ENCODE measurements around the gene ENOPH1.
"Not testable (repeated sequence)": the region's sequence is repeated elsewhere in the genome, so short reads cannot be mapped to it uniquely, and the experiment has no call there.

ENOPH1 gene

GRCh38 chr4:82430193-82430963 lies at the start of gene ENOPH1, which contains the start of gene HNRNPDL:
ENOPH1 (plus strand) TSS chr4:82430590; CDS start chr4:82430830, 240 bp downstream.
HNRNPDL (minus strand) TSS chr4:82430462; CDS start chr4:82429690, 772 bp downstream.
- DNase-seq: peak; percentile 92 to 99 (median 94)

- DNase-seq: no peak
Observed at GRCh38 chr4:82380831-82381230, 49.6 kb upstream of the ENOPH1 start.

DNA sequence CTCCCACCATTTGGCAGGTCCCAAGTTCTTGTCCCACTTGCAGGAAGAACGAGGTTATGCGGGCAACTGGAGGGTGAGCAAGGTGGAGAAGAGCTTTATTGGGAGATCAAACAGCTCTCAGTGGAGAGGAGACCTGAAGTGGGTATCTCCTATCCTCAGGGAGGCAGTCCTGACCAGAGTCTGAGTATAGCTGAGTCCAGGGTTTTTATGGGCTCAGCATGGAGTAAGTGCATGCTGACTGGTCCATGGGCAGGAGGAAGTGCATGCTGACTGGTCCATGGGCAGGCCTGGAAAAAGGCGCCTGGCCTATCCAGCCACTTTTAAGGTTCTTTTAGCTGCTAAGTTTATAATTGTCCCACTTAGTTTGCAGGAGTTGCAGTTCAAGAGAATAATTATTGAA lies 49.2 kb upstream of the ENOPH1 start:
- no peak for DNase-seq

GRCh38 chr4:82381661-82382296 lies 48.6 kb upstream of the ENOPH1 start:
- DNase-seq: no peak

DNA sequence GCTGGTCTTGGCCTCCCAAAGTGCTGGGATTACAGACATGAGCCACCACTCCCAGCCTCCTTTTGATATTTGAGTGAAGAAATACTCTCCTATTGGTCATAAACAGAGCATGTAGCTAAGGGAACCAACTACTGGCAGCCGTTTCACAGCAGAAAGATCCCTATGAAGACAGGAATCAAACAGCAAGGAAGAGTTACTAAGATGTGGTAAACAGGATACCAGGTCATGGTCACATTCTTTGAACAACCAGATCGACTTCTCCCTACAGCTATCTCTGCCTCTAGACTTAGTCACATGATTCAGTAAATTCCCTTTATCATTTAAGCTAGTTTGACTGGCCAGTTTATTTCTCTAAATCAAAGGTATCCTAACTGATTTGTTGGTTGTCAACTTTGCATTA lies 47.6 kb upstream of the ENOPH1 start:
- DNase-seq: no peak

- DNase-seq: not testable (repeated sequence)
Observed at GRCh38 chr4:82386312-82386711, 44.1 kb upstream of the ENOPH1 start.

DNA sequence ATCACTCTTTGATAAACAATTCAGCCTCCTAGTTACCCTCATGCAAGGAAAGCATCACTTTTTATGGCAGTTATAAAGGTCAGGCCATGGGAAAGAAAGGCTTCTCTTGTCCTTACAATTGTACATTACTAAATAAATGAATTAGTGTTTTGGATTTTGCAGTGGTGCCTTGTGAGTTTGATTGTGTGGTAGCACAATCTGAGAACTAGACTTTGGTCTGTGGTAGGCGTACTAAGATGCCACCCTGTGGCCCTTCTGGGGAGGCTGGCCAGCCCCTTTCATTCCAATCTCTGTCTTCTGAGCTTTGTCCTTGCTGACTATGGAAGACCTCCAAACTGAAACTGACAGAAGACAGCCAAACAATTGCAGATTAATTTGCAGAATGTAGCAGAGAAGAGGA lies 42.0 kb upstream of the ENOPH1 start:
- DNase-seq: no peak

DNA sequence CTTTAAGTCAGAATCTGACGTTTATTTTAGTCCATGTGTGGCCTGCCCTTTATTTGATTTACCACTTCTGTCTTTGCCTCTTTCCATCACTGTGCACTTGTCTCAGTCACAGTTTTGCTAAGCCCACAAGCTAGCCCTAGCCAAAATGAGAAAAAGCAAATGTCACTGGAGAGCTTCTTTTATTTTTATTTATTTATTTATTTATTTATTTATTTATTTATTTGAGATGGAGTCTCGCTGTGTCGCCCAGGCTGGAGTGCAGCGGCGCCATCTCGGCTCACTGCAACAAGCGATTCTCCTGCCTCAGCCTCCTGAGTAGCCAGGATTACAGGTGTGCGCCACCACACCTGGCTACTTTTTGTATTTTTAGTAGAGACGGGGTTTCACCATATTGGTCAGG lies 40.3 kb upstream of the ENOPH1 start:
- DNase-seq: not testable (repeated sequence)

DNA sequence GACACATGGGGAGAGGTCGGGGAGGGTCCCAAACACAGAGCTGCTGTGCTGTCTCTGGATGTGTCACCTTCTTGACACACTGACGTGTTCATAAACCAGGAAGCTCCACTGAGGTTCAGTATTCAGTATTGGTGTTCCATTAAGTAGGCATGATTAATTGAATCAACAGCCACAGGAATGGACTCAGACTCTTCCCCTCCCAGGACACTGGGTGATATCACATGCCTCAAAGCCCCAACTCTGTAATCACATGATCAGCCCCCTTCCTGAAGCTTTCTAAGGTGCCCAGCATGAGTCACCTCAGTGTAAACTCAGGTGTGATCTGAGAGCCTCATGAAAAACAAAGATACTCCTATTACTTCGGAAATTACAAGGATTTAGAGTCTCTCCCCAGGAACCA lies 35.5 kb upstream of the ENOPH1 start:
- DNase-seq: no peak

DNA sequence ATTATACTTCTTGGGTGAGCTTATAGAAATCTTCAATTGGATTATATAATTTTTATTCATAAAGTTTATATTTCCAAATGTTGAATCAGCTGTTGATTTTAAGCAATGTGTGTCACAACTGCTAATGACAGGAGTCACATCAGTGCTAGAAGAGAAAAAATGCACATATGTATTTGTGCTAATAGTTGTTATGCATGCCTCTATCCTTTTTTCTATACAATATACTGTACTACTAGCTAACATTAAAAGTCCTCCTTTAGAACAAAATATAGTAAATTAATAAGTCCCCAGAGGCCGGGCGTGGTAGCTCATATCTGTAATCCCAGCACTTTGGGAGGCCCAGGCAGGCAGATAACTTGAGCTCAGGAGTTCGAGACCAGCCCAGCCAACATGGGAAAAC lies 32.9 kb upstream of the ENOPH1 start:
- DNase-seq: no peak

DNA sequence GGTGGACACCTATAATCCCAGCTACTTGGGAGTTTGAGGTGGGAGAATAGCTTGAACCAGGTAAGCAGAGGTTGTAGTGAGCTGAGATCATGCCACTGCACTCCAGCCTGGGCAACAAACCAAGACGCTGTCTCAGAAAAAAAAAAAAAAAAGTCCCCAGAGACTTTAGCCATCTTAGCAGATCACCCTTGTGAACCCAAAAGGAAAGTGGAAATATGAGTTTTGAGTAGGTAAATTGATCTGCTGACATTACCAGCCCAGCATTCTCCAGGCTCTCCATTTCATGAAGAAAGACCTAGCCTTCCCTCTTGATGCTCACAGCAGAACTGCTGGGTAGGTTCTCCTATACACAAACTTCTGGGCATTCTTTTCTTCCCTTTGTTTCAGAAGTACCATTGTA lies 32.1 kb upstream of the ENOPH1 start:
- DNase-seq: no peak

- no peak for DNase-seq
Observed at GRCh38 chr4:82401600-82401999, 28.8 kb upstream of the ENOPH1 start.

GRCh38 chr4:82402196-82402775 lies 28.1 kb upstream of the ENOPH1 start:
- no peak for DNase-seq

GRCh38 chr4:82403725-82404124 lies 26.7 kb upstream of the ENOPH1 start:
- DNase-seq: no peak

DNA sequence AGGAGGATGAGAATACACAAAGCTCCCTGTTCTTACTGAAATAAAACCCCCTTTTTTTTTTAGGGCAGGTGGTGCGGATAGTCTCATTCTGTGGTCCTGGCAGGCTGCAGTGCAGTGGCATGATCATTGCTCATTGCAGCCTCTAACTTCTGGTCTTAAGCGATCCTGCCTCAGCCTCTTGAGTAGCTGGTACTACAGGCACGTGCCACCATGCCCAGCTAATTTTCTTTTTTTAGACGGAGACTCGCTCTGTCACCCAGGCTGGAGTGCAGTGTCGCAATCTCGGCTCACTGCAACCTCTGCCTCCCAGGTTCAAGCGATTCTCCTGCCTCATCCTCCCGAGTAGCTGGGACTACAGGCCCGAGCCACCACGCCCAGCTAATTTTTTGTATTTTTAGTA lies 15.3 kb upstream of the ENOPH1 start:
- not testable (repeated sequence) for DNase-seq

DNA sequence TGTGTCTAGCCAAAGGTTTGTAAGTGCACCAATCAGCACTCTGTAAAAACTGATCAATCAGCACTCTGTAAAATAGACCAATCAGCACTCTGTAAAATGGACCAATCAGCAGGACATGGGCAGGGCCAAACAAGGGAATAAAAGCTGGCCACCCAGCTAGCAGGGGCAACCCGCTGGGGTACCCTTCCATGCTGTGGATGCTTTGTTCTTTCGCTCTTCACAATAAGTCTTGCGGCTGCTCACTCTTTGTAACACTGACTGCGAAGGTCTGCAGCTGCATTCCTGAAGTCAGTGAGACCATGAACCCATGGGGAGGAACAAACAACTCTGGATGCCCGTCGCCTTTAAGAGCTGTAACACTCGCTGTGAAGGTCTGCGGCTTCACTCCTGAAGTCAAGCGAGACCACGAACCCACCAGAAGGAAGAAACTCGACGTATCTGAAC lies 14.4 kb upstream of the ENOPH1 start:
- DNase-seq: no peak

DNA sequence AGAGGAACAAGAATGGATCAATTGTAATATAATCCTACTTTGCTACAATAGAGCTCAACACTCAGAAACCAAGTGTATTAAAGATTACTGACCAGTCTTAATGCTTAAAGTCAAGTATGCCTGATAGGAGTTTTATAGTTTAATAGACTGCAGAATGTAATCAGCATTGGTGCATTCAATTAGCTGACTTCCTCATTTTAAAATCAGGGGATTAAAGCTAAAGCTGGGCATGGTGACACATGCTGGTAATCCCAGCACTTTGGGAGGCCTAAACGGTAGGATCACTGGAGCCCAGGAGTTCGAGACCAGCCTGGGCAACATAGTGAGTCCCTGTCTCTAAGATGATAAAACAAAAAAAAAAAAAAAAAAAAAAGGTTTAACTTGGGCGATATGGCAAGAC lies 10.9 kb upstream of the ENOPH1 start:
- no peak for DNase-seq

GRCh38 chr4:82421796-82422560 lies 8.4 kb upstream of the ENOPH1 start:
- no peak for DNase-seq

DNA sequence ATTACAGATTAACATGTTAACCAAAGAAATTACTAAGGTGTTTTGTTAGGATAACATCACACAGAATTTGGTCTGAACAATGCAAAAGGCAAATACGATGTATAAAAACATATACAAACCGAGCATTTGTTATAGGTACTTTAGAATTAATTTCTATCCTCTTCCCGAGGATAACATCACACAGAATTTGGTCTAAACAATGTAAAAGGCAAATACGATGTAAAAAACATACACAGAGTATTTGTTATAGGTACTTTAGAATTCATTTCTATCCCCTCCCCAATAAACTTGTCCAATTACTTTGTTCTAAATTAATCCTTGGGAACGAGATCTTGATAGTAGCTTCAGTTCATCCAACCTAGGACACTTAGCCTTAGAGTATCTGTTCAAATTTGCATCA lies 7.8 kb upstream of the ENOPH1 start:
- DNase-seq: no peak

DNA sequence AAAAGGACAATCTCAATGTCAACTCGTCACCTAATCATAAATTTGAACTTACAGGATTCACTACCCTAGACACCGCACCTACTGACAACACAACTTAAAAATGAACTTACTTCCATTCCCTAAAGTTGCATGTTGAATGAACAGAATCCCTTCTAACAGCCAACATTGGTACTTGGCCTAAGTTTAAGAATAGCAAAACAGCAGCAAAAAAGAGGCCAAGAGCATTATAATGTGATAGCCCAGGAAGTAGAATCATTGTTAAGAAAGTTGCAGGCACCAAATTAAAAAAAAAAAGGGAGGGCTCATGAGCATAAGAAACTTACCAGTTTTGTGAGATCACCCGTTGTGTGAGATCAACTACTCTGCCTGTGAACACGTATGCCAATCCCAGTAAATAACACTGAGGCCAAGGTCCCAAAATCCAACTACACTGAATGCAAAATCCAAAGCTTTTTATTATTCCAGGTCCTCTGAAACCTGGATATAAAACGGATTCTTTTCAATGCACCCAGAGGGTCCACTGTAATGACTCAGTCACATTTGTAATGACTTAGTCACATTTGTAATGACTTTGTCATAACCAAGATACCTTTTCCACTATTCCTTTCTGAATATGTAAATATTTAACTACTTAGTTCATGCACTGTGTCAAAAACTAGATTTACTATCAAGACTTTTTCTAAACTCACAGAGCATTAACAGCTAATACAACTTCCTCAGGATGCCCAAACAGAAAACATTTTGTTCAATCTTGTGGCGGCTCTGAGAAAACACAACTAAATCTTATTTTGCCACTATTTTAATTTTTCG lies 6.9 kb upstream of the ENOPH1 start:
- DNase-seq: no peak

GRCh38 chr4:82425478-82425877 lies 4.9 kb upstream of the ENOPH1 start:
- no peak for DNase-seq

DNA sequence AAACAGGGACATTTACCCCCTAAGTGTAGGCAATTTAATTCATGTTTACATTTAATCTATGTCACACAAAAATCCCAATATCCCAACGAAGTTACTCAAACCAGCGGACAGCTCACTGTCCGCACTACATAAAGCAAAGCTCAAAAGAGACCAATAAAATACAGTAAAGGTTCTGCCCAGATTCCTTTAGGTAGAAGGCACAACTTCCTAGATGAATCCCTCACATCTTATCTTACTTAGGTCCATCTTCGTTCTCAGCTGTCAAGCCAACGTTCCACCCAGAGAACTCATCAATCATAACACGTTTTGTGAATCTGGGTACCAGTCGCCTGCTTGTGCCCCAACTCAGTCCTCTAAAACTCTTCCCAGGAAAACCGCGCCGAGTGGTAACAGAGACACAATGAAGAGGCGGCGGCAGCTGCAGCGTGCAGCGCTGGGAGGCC lies 1.8 kb upstream of the ENOPH1 start:
- DNase-seq: no peak
